CD8-positive, alpha-beta memory T cell (primary cell): ENCODE measurements around the gene HOOK1. TPM values are rescaled to one million over a fixed set of nuclear protein-coding genes. Genes with fewer than 3 reads are reported as not detected.

ENCODE experiments used
- CTCF ChIA-PET: fragments of 350-600 bp; sonication (Branson Sonifier 250); formaldehyde crosslinking; loops from one replicate; lab custom pipeline; 2021; ENCODE audit warnings: antibody characterized with exemption; lab: Charles Lee
- POLR2A ChIA-PET: fragments of 350-600 bp; sonication (Branson Sonifier 250); formaldehyde crosslinking; loops from one replicate; lab custom pipeline; 2021; ENCODE audit warnings: antibody characterized with exemption; lab: Charles Lee
- DNase-seq, 5 donors: peaks; one replicate each; pipeline versions ENCODE4 v3.0.0 to v3.0.0-alpha.2; 2020 to 2022; ENCODE audit warnings: mixed read lengths in 1 of 5
- H3K27ac ChIP-seq: one replicate; pipeline ENCODE4 v1.7.0; 2013; ENCODE audit warnings: low read depth, mild to moderate bottlenecking, low read length, moderate library complexity
- H3K27me3 ChIP-seq: 2 replicates; pipeline ENCODE4 v1.7.0; 2013; ENCODE audit warnings: low read length, mild to moderate bottlenecking; ENCODE audit not compliant: insufficient read depth, poor library complexity, severe bottlenecking
- H3K36me3 ChIP-seq: 2 replicates; pipeline ENCODE4 v1.7.0; 2013; ENCODE audit warnings: mild to moderate bottlenecking, low read length, moderate library complexity; ENCODE audit not compliant: insufficient read depth
- H3K4me1 ChIP-seq: 2 replicates; pipeline ENCODE4 v1.7.0; 2013; ENCODE audit warnings: mild to moderate bottlenecking, low read length, moderate library complexity; ENCODE audit not compliant: insufficient read depth
- H3K4me3 ChIP-seq: 2 replicates; pipeline ENCODE4 v1.7.0; 2013; ENCODE audit warnings: mild to moderate bottlenecking, low read length
- H3K9me3 ChIP-seq: 2 replicates; pipeline ENCODE4 v1.7.0; 2013; ENCODE audit warnings: mild to moderate bottlenecking, low read length
- H3K27ac Mint-ChIP-seq, 8 donors: one replicate each; pipeline ENCODE4 v1.8.0; 2020 to 2021; ENCODE audit warnings: mixed read lengths in 8 of 8, mild to moderate bottlenecking in 6 of 8, inconsistent platforms in 3 of 8, moderate library complexity in 3 of 8
- H3K27me3 Mint-ChIP-seq, 2 donors: one replicate each; pipeline ENCODE4 v1.8.0; 2020 to 2021; ENCODE audit warnings: mixed read lengths in 2 of 2, mild to moderate bottlenecking in 1 of 2, moderate library complexity in 1 of 2
- H3K36me3 Mint-ChIP-seq, 3 donors: one replicate each; pipeline ENCODE4 v1.8.0; 2020 to 2021; ENCODE audit warnings: mixed read lengths in 3 of 3, inconsistent platforms in 1 of 3, mild to moderate bottlenecking in 1 of 3
- H3K4me1 Mint-ChIP-seq, 3 donors: one replicate each; pipeline ENCODE4 v1.8.0; 2020 to 2021; ENCODE audit warnings: mixed read lengths in 3 of 3, inconsistent platforms in 1 of 3, mild to moderate bottlenecking in 1 of 3
- H3K4me3 Mint-ChIP-seq, 7 donors: one replicate each; pipeline ENCODE4 v1.8.0; 2020 to 2021; ENCODE audit warnings: mixed read lengths in 7 of 7, mild to moderate bottlenecking in 6 of 7, moderate library complexity in 4 of 7, inconsistent platforms in 2 of 7
- H3K9me3 Mint-ChIP-seq, 5 donors: one replicate each; pipeline ENCODE4 v1.8.0; 2020 to 2022; ENCODE audit warnings: mixed read lengths in 5 of 5, mild to moderate bottlenecking in 3 of 5, moderate library complexity in 2 of 5, inconsistent platforms in 1 of 5
- polyA plus RNA-seq: library from polyadenylated mRNA; unstranded; fragments of 300-500 nt; fragmentation: Illumina TruSeq; gene quantifications from one replicate; pipeline ENCODE4 v1.2.3, GENCODE V29; 2021
- total RNA-seq, 2 experiments: library from RNA; stranded (reverse); gene quantifications; one replicate each; pipeline ENCODE4 v1.2.3, GENCODE V29; 2021

HOOK1 gene
- total RNA-seq (1 to 10 TPM; 4.4 to 5.1 TPM), polyA plus RNA-seq (5.2 TPM)

GRCh38 chr1:59814901-59815825 is at the start of gene HOOK1:
TSS of gene HOOK1 (plus strand) at chr1:59814949. CDS start at chr1:59815118, 169 bp downstream.
- peaks cover 10 to 13% (median 11%) of the 10 kb centered on the region in 3 donors for H3K4me1 Mint-ChIP-seq
- no peaks in the 10 kb centered on the region for H3K36me3 Mint-ChIP-seq
- ChIA-PET CTCF (interaction anchor here (1.5 kb wide), 1 partner anchor 56 kb away, joined by 4 read pairs; no protein-coding TSS in a partner anchor), POLR2A (interaction anchor here (0.6 kb wide), 1 partner anchor 152 kb away, joined by 3 read pairs; no protein-coding TSS in a partner anchor)
- H3K4me3 Mint-ChIP-seq: peak within 1 kb of the TSS in 4 of 7 donors; percentile 25 to 93 (median 61)
- no peaks in the 10 kb centered on the region for H3K9me3 ChIP-seq
- H3K4me3 ChIP-seq: peak within 1 kb of the TSS; percentile 67
- H3K36me3 ChIP-seq: no peaks in the 10 kb centered on the region
- H3K27ac ChIP-seq: peak within 1 kb of the TSS; percentile 7
- H3K4me1 ChIP-seq: peaks cover 18% of the 10 kb centered on the region
- H3K9me3 Mint-ChIP-seq: no peaks in the 10 kb centered on the region
- H3K27me3 Mint-ChIP-seq: peaks cover 8 to 12% of the 10 kb centered on the region in 2 donors
- H3K27ac Mint-ChIP-seq: peak within 1 kb of the TSS; percentile 51 to 92 (median 88)
- no peaks in the 10 kb centered on the region for H3K27me3 ChIP-seq
- no peak for DNase-seq

- no peak for DNase-seq
- Mint-ChIP-seq H3K4me1 (no peaks in the 10 kb centered on the region), H3K27ac (no peak overlapping the region), H3K36me3 (no peaks in the 10 kb centered on the region), H3K4me3 (no peak overlapping the region), H3K9me3 (no peaks in the 10 kb centered on the region), H3K27me3 (no peaks in the 10 kb centered on the region)
- ChIA-PET POLR2A (no interaction called here), CTCF (no interaction called here)
- Histone ChIP-seq H3K9me3 (no peaks in the 10 kb centered on the region), H3K27me3 (no peaks in the 10 kb centered on the region), H3K4me1 (no peaks in the 10 kb centered on the region), H3K36me3 (no peaks in the 10 kb centered on the region), H3K4me3 (no peak overlapping the region), H3K27ac (no peak overlapping the region)
These were observed 49.6 kb upstream of the HOOK1 start for GRCh38 chr1:59765011-59765730.

- POLR2A ChIA-PET: no interaction called here
- CTCF ChIA-PET: no interaction called here
These were observed 48.4 kb upstream of the HOOK1 start for GRCh38 chr1:59766227-59766855.

GRCh38 chr1:59767119-59767518 is 47.6 kb upstream of the HOOK1 start:
- Mint-ChIP-seq H3K4me1 (no peaks in the 10 kb centered on the region), H3K9me3 (no peaks in the 10 kb centered on the region), H3K4me3 (no peak overlapping the region), H3K27ac (no peak overlapping the region), H3K36me3 (no peaks in the 10 kb centered on the region), H3K27me3 (no peaks in the 10 kb centered on the region)
- POLR2A ChIA-PET: no interaction called here
- Histone ChIP-seq H3K9me3 (no peaks in the 10 kb centered on the region), H3K36me3 (no peaks in the 10 kb centered on the region), H3K4me1 (no peaks in the 10 kb centered on the region), H3K4me3 (no peak overlapping the region), H3K27me3 (no peaks in the 10 kb centered on the region), H3K27ac (no peak overlapping the region)
- no peak for DNase-seq
- CTCF ChIA-PET: no interaction called here

More at GRCh38 chr1:59766227-59766855, 48.4 kb upstream of the HOOK1 start:
- no peaks in the 10 kb centered on the region for H3K4me1 Mint-ChIP-seq
- no peak overlapping the region for H3K27ac Mint-ChIP-seq
- no peaks in the 10 kb centered on the region for H3K9me3 Mint-ChIP-seq
- Histone ChIP-seq H3K4me1 (no peaks in the 10 kb centered on the region), H3K27me3 (no peaks in the 10 kb centered on the region), H3K36me3 (no peaks in the 10 kb centered on the region), H3K9me3 (no peaks in the 10 kb centered on the region), H3K27ac (no peak overlapping the region), H3K4me3 (no peak overlapping the region)
- DNase-seq: no peak
- no peaks in the 10 kb centered on the region for H3K27me3 Mint-ChIP-seq
- H3K4me3 Mint-ChIP-seq: no peak overlapping the region
- no peaks in the 10 kb centered on the region for H3K36me3 Mint-ChIP-seq

GRCh38 chr1:59768792-59769735 is 45.7 kb upstream of the HOOK1 start:
- POLR2A ChIA-PET: no interaction called here

GRCh38 chr1:59769736-59770095 is 45.0 kb upstream of the HOOK1 start:
- Histone ChIP-seq H3K4me1 (no peaks in the 10 kb centered on the region), H3K9me3 (no peaks in the 10 kb centered on the region), H3K27me3 (no peaks in the 10 kb centered on the region), H3K36me3 (no peaks in the 10 kb centered on the region), H3K27ac (no peak overlapping the region), H3K4me3 (no peak overlapping the region)
- no peak for DNase-seq
- Mint-ChIP-seq H3K9me3 (no peaks in the 10 kb centered on the region), H3K4me3 (no peak overlapping the region), H3K27ac (no peak overlapping the region), H3K36me3 (no peaks in the 10 kb centered on the region), H3K27me3 (no peaks in the 10 kb centered on the region), H3K4me1 (no peaks in the 10 kb centered on the region)
- ChIA-PET POLR2A (no interaction called here), CTCF (no interaction called here)

More at GRCh38 chr1:59768792-59769735, 45.7 kb upstream of the HOOK1 start:
- H3K27ac Mint-ChIP-seq: peak overlapping the region in 1 of 8 donors; percentile 31
- Histone ChIP-seq H3K4me1 (no peaks in the 10 kb centered on the region), H3K27me3 (no peaks in the 10 kb centered on the region), H3K4me3 (no peak overlapping the region), H3K27ac (no peak overlapping the region), H3K36me3 (no peaks in the 10 kb centered on the region), H3K9me3 (no peaks in the 10 kb centered on the region)
- H3K36me3 Mint-ChIP-seq: no peaks in the 10 kb centered on the region
- H3K9me3 Mint-ChIP-seq: no peaks in the 10 kb centered on the region
- no peak overlapping the region for H3K4me3 Mint-ChIP-seq
- no peaks in the 10 kb centered on the region for H3K27me3 Mint-ChIP-seq
- no peaks in the 10 kb centered on the region for H3K4me1 Mint-ChIP-seq
- CTCF ChIA-PET: interaction anchor here (1.8 kb wide), 1 partner anchor 10 kb away, joined by 4 read pairs; no protein-coding TSS in a partner anchor
- DNase-seq: no peak

- no peak overlapping the region for H3K4me3 Mint-ChIP-seq
- Histone ChIP-seq H3K4me1 (no peaks in the 10 kb centered on the region), H3K4me3 (no peak overlapping the region), H3K9me3 (no peaks in the 10 kb centered on the region), H3K27me3 (no peaks in the 10 kb centered on the region), H3K36me3 (no peaks in the 10 kb centered on the region), H3K27ac (no peak overlapping the region)
- no peaks in the 10 kb centered on the region for H3K27me3 Mint-ChIP-seq
- H3K27ac Mint-ChIP-seq: no peak overlapping the region
- no peak for DNase-seq
- POLR2A ChIA-PET: no interaction called here
- H3K36me3 Mint-ChIP-seq: no peaks in the 10 kb centered on the region
- no peaks in the 10 kb centered on the region for H3K4me1 Mint-ChIP-seq
- H3K9me3 Mint-ChIP-seq: no peaks in the 10 kb centered on the region
- CTCF ChIA-PET: interaction anchor here (1.3 kb wide), 1 partner anchor 12 kb away, joined by 3 read pairs; no protein-coding TSS in a partner anchor
These were observed 43.4 kb upstream of the HOOK1 start for GRCh38 chr1:59771361-59771760.
